Measurements from ENCODE around the gene LNX1.

Gene LNX1

DNA sequence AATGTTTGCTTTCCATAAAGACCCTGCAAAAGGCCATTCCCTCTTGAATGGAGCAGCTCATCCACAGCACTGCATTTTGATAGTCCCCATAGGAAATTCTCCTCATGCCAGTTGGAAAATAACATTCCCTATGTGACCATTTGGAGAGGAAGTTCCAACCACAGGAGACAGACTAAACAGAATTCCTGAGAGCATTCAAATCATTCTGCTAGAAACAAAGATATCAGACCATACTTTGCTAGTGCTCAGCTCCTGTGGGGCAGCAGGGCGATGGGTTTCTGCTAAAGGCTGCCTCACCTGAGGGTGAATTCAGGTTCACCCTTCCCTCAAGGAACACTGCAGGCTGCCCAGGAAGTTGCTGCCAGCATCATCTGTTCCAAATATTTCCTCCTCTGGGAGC, 58.8 kb downstream of the LNX1 start:
- DNase-seq (ENCODE audit: low read depth) = peak; percentile 61
- no peak overlapping the region for H3K4me3 ChIP-seq (ENCODE audit: low read length)
- TF ChIP-seq, protein P1, sequence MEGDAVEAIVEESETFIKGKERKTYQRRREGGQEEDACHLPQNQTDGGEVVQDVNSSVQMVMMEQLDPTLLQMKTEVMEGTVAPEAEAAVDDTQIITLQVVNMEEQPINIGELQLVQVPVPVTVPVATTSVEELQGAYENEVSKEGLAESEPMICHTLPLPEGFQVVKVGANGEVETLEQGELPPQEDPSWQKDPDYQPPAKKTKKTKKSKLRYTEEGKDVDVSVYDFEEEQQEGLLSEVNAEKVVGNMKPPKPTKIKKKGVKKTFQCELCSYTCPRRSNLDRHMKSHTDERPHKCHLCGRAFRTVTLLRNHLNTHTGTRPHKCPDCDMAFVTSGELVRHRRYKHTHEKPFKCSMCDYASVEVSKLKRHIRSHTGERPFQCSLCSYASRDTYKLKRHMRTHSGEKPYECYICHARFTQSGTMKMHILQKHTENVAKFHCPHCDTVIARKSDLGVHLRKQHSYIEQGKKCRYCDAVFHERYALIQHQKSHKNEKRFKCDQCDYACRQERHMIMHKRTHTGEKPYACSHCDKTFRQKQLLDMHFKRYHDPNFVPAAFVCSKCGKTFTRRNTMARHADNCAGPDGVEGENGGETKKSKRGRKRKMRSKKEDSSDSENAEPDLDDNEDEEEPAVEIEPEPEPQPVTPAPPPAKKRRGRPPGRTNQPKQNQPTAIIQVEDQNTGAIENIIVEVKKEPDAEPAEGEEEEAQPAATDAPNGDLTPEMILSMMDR (conservative IDR thresholded peaks at IDR 0.05; ENCODE audit: low read length) = no peak

- TF ChIP-seq, protein P1 (conservative IDR thresholded peaks at IDR 0.05; ENCODE audit: low read length) = no peak
- peak; percentile 45 for DNase-seq (ENCODE audit: low read depth)
- H3K4me3 ChIP-seq (ENCODE audit: low read length) = no peak overlapping the region
Observed at GRCh38 chr4:53531585-53532224, 59.6 kb downstream of the LNX1 start.

GRCh38 chr4:53529025-53529424, 62.3 kb downstream of the LNX1 start:
- H3K4me3 ChIP-seq (ENCODE audit: low read length) = no peak overlapping the region
- DNase-seq (ENCODE audit: low read depth) = no peak
- TF ChIP-seq, protein P1 (conservative IDR thresholded peaks at IDR 0.05; ENCODE audit: low read length) = no peak

DNA sequence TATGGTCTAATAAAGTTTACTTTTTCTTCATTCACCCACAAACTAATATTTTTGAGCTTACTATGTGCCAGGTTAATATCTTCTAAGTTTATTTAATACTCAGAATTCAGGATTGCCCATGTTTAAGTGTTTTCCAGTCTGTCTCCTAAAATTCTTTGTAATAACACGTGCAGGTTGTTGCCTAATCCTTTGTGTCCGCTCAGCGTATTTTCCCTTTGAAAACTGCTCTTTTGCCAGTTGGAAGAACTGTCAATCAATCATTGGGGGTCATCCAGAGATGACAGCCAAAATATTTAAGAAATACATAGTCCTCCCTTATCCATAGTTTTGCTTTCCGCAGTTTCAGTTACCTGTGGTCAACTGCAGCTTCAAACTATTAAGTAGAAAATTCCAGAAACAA, 63.4 kb downstream of the LNX1 start:
- TF ChIP-seq, protein P1 (conservative IDR thresholded peaks at IDR 0.05; ENCODE audit: low read length) = no peak
- no peak overlapping the region for H3K4me3 ChIP-seq (ENCODE audit: low read length)
- DNase-seq (ENCODE audit: low read depth) = no peak

- TF ChIP-seq, protein P1 (conservative IDR thresholded peaks at IDR 0.05; ENCODE audit: low read length) = no peak
- DNase-seq (ENCODE audit: low read depth) = no peak
- no peak overlapping the region for H3K4me3 ChIP-seq (ENCODE audit: low read length)
Observed at GRCh38 chr4:53527326-53527725, 64.0 kb downstream of the LNX1 start.

DNA sequence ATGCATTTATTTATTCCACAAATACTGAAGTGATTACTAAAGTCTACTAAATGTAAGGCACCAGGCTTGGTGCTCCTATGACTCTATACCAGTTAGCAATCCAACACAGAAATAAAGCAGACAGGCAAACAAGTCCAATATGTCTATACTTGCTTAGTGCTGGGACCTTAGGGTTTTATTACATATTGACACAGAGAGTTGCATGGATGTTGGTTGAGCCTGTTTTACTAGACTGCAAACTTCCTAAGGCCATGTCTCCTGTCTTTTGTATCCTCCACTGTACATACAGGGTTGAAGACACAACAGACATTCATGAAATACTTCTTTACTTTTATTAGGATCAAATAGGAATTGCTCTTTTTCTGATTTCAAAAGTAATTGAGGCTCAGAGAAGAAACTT, 69.0 kb downstream of the LNX1 start:
- H3K4me3 ChIP-seq (ENCODE audit: low read length) = no peak overlapping the region
- TF ChIP-seq, protein P1 (conservative IDR thresholded peaks at IDR 0.05; ENCODE audit: low read length) = no peak
- DNase-seq (ENCODE audit: low read depth) = no peak

DNA sequence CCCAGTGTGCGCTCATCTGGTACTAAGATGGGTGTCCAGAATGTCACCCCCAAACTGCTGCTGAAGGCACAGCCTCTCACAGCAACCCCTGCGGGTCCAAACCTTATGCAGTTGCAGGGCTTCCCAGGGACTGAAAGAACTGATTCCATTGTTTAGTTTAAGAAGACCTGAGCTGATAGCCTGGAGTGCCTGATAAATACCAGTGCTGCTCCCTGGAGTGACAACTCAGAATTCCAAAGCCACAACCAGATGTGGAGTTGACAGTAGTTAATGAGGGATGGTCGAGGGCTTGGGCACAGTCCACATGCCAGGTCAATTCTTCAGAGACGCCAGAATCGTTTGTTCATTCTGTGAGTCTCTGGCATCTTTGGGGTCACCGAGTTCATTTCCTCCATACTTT, 71.2 kb downstream of the LNX1 start:
- DNase-seq (ENCODE audit: low read depth) = peak; percentile 24
- no peak overlapping the region for H3K4me3 ChIP-seq (ENCODE audit: low read length)
- TF ChIP-seq, protein P1 (conservative IDR thresholded peaks at IDR 0.05; ENCODE audit: low read length) = no peak
